ENCODE measurements around the gene LYST.
A peak's percentile ranks its signal among the peaks of the same experiment; 100 is the strongest.
"Not testable (repeated sequence)": the region's sequence is repeated elsewhere in the genome, so short reads cannot be mapped to it uniquely, and the experiment has no call there.

LYST gene

DNA sequence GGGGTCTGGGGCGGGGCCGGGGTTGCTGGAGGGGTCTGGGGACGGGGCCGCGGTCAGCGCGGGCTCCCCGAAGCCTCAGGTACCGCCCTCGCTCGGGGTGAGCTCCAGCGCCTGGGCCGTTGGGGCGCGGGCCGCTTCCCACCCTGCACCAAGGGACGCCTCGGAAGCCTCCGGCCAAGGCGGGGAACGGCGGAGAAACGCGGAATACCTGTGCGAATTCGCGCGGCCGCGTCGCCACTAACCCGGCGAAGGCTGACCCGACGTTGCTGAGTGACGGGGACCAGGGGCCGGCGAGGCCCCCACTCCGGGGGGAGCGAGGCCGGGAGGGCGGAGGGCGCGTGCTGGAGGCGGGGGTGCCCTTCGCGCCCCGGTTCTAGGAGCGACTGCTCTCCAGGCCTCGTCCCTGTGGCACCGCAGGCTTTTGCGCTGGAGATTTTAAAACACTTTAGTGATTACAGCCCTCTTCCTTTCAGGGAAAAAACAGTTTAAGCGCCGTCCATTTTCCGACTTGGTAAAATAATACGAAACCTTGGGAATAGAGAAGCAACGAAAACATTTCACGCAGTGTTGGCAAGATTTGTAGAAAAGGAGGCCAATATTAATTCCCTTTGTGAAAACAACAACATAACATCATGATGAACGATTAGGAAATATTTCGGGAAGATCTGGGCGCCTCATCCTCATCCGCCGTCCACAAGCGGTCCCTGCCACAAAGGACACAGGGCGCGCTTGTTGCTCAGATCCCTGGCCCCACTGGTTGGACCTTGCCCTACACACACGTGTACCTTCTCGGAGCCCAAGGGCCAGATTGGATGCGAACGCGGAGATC lies 216.2 kb downstream of the LYST start:
- no peak for DNase-seq

DNA sequence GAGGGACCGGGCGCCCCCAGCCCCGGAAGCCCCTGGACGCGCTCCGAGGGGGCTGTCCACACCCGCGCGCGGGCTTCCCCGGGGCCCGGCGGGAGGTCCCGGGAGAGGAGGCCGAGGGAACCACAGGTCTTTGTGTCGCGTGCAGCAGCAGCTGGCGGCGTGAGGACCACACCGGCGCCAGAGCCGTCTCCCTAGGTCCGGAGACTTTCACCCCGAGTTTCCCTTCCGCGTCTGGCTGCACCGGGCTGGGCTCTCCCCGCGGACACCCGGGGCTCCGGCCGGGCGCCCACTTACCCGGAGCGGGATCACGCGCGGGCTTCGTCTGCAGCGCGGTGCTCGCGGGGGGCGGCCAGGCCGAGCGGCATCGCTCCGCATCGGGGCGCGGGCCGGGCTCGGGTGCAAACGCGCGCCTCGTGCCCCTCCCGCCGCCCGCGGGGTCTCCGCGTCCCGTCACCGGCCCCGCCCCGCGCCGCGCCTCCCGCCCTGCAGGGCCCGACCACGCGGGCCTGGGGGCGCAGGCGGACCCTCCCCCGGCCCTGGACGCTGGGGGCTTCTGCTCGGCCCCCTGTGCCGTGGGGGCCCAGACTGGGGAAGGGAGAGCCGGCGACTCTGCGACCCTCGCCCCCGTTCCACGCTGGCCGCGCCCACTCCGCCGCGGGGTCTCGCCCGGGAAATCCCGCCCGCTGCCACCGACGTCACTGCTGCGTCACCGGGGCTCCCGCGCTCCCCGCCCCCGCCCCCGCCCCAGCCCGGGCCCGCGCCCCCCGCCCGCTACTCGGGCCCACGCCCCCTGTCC lies 217.1 kb downstream of the LYST start, which contains the start of gene GNG4:
TSS of gene GNG4 (minus strand) at position 417 of the 796 bp plus-strand sequence. CDS start 65,946 bp downstream, outside the sequence.
- peak in 1 of 5 donors; percentile 21 for DNase-seq

DNA sequence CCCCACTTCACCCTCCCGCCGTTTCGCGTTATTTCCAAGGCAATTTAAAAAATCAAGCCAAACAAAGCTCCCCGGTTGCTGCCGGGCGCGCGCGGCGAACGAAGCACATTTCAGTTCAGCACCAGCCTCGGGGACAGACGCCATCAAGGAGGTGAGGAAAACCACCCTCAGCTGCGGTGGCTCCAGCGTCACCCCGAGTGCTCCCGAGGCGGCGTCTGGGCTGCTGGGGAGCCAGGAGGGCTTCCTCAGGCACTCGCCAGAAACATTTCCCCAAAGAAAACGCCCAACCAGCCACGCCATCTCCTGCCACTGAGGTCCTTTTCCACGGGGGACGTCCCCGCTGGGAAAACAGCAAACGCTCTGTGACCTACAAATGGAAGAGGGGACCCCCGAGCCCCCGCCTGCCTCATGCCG lies 217.7 kb downstream of the LYST start:
- DNase-seq: peak; percentile 41 to 55 (median 46)

DNA sequence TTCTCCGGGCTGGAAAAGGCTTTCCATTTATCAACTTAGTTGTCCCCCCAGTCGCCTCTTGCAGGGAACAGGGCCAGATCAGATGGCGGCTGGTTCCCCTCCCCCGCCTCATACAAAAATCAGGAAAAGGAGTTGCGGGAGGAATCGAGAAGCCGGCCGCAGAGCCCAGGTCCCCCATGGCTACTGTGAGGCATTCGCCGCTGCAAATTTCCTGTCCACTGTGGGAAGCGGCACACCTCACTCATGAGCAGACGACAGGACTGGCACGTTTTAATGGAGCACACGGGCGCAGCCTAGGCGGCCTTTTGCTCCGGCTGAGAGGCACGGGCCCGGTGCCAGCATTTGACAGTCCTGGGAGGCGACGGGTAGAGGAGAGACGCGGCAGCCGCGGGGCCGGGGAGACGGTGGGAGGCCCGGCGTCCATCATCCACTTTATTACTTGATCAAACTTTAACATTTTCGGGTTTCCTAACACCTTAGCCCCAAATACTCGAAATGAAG lies 218.2 kb downstream of the LYST start:
- DNase-seq: no peak

DNA sequence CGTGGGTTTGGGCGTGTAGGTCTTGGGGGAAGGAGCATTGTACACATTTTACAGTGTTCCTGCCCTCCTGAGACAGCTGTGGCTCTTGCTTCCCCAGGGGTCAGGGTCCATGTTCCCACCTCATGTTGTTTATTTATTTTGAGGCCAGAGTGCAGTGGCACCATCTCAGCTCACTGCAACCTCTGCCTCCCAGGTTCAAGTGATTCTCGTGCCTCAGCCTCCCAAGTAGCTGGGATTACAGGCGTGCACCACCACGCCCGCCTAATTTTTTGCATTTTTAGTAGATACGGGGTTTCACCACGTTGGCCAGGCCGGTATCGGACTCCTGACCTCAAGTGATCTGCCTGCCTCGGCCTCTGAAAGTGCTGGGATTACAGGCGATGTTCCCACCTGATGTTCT lies 219.2 kb downstream of the LYST start:
- not testable (repeated sequence) for DNase-seq

GRCh38 chr1:235646463-235646862 lies 220.2 kb downstream of the LYST start:
- DNase-seq: no peak

- no peak for DNase-seq
These were observed 221.9 kb downstream of the LYST start for GRCh38 chr1:235644693-235645305.

- DNase-seq: no peak
These were observed 222.6 kb downstream of the LYST start for GRCh38 chr1:235643837-235644692.

DNA sequence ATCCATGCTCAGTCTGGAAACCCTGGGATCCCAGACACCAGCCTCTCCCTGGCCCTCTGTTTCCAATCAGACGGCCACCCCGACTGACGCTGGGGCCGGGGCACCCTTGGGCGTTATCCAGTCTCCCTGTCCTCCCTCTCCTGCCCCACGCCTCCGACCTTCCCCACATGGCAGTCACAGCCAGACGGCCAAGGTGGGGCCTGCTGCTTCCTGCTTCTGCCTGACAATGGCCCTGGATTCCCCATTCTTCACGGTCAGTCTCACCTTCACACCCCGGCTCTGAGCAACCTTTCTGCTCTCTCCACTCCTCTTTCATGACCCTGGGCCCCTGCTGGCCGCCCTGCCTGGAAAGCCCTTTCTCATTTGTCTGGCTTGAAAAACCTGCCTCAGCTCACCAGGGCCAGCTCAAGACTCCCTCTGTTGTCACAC lies 223.7 kb downstream of the LYST start:
- DNase-seq: no peak

- peak; percentile 36 to 88 (median 49) for DNase-seq
These were observed 224.4 kb downstream of the LYST start for GRCh38 chr1:235642011-235642942.

DNA sequence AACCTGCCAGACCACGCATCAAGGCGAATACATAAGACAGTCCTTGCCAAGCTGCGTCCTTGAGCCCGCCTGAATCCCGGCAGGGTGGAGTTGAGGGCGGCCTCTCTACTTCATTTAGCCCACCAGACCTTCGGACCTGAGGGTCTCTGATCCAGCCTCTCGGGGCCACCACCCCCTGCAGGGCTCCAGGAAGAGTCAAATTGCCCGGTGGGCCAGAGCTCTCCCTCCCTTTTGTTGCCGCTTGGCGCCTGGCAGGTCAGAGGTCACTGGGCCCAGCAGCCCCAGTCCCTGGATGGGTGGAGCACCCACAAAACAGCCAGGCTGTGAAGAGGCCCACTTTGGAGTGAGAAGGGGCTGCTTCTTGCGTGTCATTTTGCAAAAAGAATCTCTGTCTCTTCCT lies 226.1 kb downstream of the LYST start:
- DNase-seq: no peak

DNA sequence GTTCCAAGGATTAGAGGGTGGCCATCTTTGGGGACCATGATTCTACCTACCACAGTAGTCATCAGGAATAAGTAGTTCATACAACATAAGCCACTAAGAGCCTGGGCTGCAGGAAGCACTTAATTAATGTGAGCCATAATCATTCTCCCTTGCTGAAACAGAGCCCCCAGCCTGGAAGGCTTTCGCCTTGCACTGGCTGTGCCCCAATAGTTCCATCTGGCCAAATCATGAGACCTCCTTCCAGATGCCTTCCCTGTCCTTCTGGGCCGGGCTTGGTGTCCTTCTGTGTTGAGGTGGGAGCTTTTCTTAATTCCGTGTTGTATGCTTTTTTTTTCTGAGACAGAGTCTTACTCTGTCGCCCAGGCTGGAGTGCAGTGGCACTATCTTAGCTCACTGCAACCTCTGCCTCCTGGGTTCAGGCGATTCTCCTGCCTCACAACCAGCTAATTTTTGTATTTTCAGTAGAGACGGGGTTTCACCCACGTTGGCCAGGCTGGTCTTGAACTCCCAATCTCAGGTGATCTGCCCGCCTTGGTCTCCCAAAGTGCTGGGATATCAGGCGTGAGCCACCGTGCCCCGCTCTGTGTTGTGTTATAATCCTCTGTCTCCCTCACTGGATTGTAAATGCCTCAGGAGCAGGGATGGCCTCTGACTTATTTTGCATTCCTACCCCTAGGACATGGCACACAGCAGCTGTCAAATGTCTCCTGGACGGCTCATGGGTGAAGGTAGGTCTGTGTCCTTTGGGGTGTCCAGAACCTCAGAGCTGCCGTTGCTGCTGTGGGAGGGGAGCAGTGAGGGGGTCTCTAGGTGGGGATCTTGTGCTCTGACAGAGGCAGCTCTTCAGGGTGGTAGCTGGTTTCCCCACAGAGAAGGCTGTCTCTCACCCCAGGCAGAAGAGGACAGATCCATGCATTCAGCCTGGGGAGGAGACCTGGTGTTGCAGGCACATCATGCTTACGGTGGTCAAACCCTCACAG lies 227.2 kb downstream of the LYST start:
- no peak for DNase-seq

DNA sequence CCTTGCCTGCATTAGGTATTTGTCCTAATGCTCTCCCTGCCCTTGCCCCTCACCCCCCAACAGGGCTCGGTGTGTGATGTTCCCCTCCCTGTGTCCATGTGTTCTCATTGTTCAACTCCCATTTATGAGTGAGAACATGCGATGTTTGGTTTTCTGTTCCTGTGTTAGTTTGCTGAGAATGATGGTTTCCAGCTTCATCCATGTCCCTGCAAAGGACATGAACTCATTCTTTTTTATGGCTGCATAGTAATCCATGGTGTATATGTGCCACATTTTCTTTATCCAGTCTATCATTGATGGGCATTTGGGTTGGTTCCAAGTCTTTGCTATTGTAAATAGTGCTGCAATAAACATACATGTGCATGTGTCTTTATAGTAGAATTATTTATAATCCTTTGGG lies 228.1 kb downstream of the LYST start:
- DNase-seq: not testable (repeated sequence)

GRCh38 chr1:235637756-235638534 lies 228.8 kb downstream of the LYST start:
- no peak for DNase-seq

DNA sequence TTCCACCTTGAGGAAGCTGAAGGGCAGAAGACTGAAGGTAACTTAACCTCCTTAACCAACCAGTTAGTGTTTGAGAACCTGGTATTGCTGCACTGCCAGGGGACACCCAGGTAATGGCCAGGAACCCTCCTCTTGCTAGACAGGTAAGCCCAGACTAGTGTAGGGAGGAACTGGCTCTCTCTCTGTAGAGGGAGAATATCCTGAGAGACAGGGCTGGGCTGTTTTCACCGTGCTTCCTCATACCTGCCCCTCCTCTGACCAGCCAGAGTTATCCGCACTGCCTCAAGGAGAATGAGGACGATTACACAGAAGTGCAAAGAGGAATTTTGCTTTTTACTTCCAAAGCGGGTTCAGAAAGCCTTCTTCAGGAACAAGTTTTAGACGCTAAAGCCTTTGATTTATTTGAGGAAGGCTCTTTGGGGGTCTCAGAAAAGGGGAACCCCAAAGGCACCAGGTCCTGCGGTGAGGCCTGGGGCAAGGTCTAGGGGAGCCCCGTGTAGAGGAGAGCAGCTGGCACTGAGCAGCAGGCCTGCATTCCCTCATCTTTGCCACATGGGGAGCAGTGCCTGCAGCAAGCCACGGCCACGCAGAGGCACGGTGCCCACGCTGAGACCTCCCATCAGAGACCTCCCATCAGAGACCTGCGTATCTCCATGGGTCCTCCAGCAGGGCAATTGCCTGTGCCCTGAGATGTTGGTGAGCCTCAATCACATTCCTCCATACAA lies 230.6 kb downstream of the LYST start:
- no peak for DNase-seq

DNA sequence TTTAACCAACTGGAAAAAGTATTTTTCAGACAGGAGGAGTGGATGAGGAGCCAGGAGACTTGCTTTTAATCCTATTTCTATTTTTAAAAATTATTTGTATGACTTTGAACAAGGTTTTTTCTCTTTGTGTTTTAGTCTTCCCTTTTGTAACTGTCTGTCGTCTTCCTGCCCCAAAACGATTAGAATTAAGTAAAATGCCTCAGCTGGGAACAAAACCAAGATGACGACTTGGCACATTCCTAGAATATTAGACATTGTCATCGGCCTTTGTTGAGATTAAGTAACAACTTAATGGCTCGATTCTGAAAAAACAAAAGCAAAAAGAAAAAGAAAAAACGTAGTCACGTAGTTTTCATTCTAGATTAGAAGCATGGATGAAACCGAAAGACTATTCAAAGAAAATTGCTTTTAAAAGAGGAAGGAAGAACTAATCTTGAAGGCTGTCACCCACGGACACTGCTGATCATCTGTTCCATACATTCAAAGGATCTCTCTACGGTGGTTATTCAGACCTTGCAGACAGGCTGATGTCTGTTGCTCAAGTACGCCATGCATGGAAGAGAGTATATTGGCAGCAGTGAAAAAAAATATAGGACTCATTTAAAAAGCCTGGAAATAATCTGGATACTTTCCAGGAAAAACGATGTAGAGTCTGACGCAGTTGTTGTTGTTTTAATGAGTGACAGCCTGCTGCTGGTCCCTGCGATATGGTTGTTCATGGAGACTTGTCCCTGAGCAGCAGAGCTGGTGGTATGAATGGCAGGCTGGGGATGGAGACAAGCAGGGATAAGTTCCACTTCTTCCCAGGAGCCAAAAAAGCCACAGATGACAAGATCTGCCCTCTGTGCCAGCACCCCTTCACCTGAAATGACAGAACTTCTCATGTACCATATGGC lies 234.0 kb downstream of the LYST start:
- DNase-seq: no peak

DNA sequence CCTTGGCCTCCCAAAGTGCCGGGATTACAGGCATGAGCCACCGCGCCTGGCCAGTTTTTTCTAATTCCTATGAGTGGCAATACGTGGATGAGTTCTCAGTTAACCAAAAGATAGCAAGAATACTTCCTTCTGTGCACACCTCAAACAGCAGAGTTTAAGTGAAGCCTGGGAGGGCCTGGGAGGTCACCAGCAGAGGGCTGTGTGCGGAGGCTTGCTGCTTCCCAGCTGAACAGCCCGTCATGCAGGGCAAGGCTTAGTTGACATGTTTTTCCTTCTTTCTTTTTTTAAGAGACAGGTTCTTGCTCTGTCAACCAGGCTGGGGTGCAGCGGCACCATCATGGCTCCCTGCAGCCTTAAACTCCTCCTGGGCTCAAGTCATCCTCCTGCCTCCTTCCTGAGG lies 234.9 kb downstream of the LYST start:
- no peak for DNase-seq

Data from T-helper 1 cell (primary cell).